ENCODE results near the gene PPP2R2C. TPM values are rescaled to one million over a fixed set of nuclear protein-coding genes. Genes with fewer than 3 reads are reported as not detected.

Gene PPP2R2C
- total RNA-seq, 3 donors from 2014 or later = not detected

GRCh38 chr4:6480534-6481088, 8.2 kb upstream of the PPP2R2C start:
- no peaks in the 10 kb centered on the region for H3K36me3 Mint-ChIP-seq (ENCODE audit: insufficient read depth)
- H3K27me3 Mint-ChIP-seq (ENCODE audit: low read depth) = peaks cover 22% of the 10 kb centered on the region
- H3K9me3 Mint-ChIP-seq = peaks cover 10% of the 10 kb centered on the region
- H3K4me3 Mint-ChIP-seq = no peak overlapping the region
- H3K4me1 Mint-ChIP-seq (ENCODE audit: low read depth) = no peaks in the 10 kb centered on the region
- no peak for DNase-seq
- ATAC-seq = no peak

GRCh38 chr4:6478546-6479220, 6.3 kb upstream of the PPP2R2C start:
- ATAC-seq (no peak), DNase-seq (no peak)
- Mint-ChIP-seq H3K9me3 (no peaks in the 10 kb centered on the region), H3K36me3 (ENCODE audit: insufficient read depth) (no peaks in the 10 kb centered on the region), H3K27me3 (ENCODE audit: low read depth) (peaks cover 38% of the 10 kb centered on the region), H3K4me3 (no peak overlapping the region), H3K4me1 (ENCODE audit: low read depth) (no peaks in the 10 kb centered on the region)

- Mint-ChIP-seq H3K4me1 (ENCODE audit: low read depth) (peaks cover 3% of the 10 kb centered on the region), H3K36me3 (ENCODE audit: insufficient read depth) (no peaks in the 10 kb centered on the region), H3K27me3 (ENCODE audit: low read depth) (peaks cover 43% of the 10 kb centered on the region), H3K4me3 (no peak overlapping the region), H3K9me3 (no peaks in the 10 kb centered on the region)
- ATAC-seq (no peak), DNase-seq (no peak)
Measured at GRCh38 chr4:6476893-6477292, 4.5 kb upstream of the PPP2R2C start.

- H3K4me3 Mint-ChIP-seq = no peak overlapping the region
- H3K9me3 Mint-ChIP-seq = no peaks in the 10 kb centered on the region
- peaks cover 3% of the 10 kb centered on the region for H3K4me1 Mint-ChIP-seq (ENCODE audit: low read depth)
- no peak for DNase-seq
- H3K27me3 Mint-ChIP-seq (ENCODE audit: low read depth) = peaks cover 42% of the 10 kb centered on the region
- no peak for ATAC-seq
- H3K36me3 Mint-ChIP-seq (ENCODE audit: insufficient read depth) = no peaks in the 10 kb centered on the region
Measured at GRCh38 chr4:6475492-6476020, 3.1 kb upstream of the PPP2R2C start.

- no peak overlapping the region for H3K4me3 Mint-ChIP-seq
- H3K27me3 Mint-ChIP-seq (ENCODE audit: low read depth) = peaks cover 48% of the 10 kb centered on the region
Measured at GRCh38 chr4:6474705-6475457, 2.5 kb upstream of the PPP2R2C start.

GRCh38 chr4:6474053-6474568, 1.7 kb upstream of the PPP2R2C start:
- Mint-ChIP-seq H3K27me3 (ENCODE audit: low read depth) (peaks cover 50% of the 10 kb centered on the region), H3K36me3 (ENCODE audit: insufficient read depth) (no peaks in the 10 kb centered on the region), H3K9me3 (no peaks in the 10 kb centered on the region), H3K4me3 (no peak overlapping the region), H3K4me1 (ENCODE audit: low read depth) (peaks cover 7% of the 10 kb centered on the region)
- ATAC-seq (no peak), DNase-seq (no peak)

More at GRCh38 chr4:6474705-6475457, 2.5 kb upstream of the PPP2R2C start:
- no peaks in the 10 kb centered on the region for H3K9me3 Mint-ChIP-seq
- no peaks in the 10 kb centered on the region for H3K36me3 Mint-ChIP-seq (ENCODE audit: insufficient read depth)
- peaks cover 7% of the 10 kb centered on the region for H3K4me1 Mint-ChIP-seq (ENCODE audit: low read depth)
- no peak for ATAC-seq
- DNase-seq = no peak

- peaks cover 56% of the 10 kb centered on the region for H3K27me3 Mint-ChIP-seq (ENCODE audit: low read depth)
- H3K36me3 Mint-ChIP-seq (ENCODE audit: insufficient read depth) = no peaks in the 10 kb centered on the region
- peaks cover 7% of the 10 kb centered on the region for H3K4me1 Mint-ChIP-seq (ENCODE audit: low read depth)
- DNase-seq (no peak), ATAC-seq (no peak)
- H3K4me3 Mint-ChIP-seq = no peak overlapping the region
- H3K9me3 Mint-ChIP-seq = no peaks in the 10 kb centered on the region
Measured at GRCh38 chr4:6473264-6474052, 1.0 kb upstream of the PPP2R2C start.

- no peaks in the 10 kb centered on the region for H3K9me3 Mint-ChIP-seq
- DNase-seq = no peak
- H3K36me3 Mint-ChIP-seq (ENCODE audit: insufficient read depth) = no peaks in the 10 kb centered on the region
- H3K4me3 Mint-ChIP-seq = no peak overlapping the region
- no peak for ATAC-seq
- H3K4me1 Mint-ChIP-seq (ENCODE audit: low read depth) = peaks cover 7% of the 10 kb centered on the region
- peaks cover 63% of the 10 kb centered on the region for H3K27me3 Mint-ChIP-seq (ENCODE audit: low read depth)
Measured at GRCh38 chr4:6472008-6472386, 417 bp downstream of the PPP2R2C start.

GRCh38 chr4:6471307-6472007, 957 bp downstream of the PPP2R2C start:
- ATAC-seq (no peak), DNase-seq (no peak)
- Mint-ChIP-seq H3K4me1 (ENCODE audit: low read depth) (peaks cover 7% of the 10 kb centered on the region), H3K9me3 (no peaks in the 10 kb centered on the region), H3K4me3 (no peak overlapping the region), H3K36me3 (ENCODE audit: insufficient read depth) (no peaks in the 10 kb centered on the region), H3K27me3 (ENCODE audit: low read depth) (peaks cover 65% of the 10 kb centered on the region)

- ATAC-seq = peak; percentile 20 to 48
- H3K4me1 Mint-ChIP-seq (ENCODE audit: low read depth) = peaks cover 7% of the 10 kb centered on the region
- no peaks in the 10 kb centered on the region for H3K36me3 Mint-ChIP-seq (ENCODE audit: insufficient read depth)
- H3K4me3 Mint-ChIP-seq = no peak overlapping the region
- H3K9me3 Mint-ChIP-seq = no peaks in the 10 kb centered on the region
- DNase-seq = no peak
- peaks cover 60% of the 10 kb centered on the region for H3K27me3 Mint-ChIP-seq (ENCODE audit: low read depth)
Measured at GRCh38 chr4:6470502-6471306, 1.7 kb downstream of the PPP2R2C start.

- H3K36me3 Mint-ChIP-seq (ENCODE audit: insufficient read depth) = no peaks in the 10 kb centered on the region
- peaks cover 55% of the 10 kb centered on the region for H3K27me3 Mint-ChIP-seq (ENCODE audit: low read depth)
- no peaks in the 10 kb centered on the region for H3K9me3 Mint-ChIP-seq
- peaks cover 7% of the 10 kb centered on the region for H3K4me1 Mint-ChIP-seq (ENCODE audit: low read depth)
- no peak for DNase-seq
- ATAC-seq = no peak
- H3K4me3 Mint-ChIP-seq = no peak overlapping the region
Measured at GRCh38 chr4:6469898-6470501, 2.4 kb downstream of the PPP2R2C start.

- Mint-ChIP-seq H3K36me3 (ENCODE audit: insufficient read depth) (no peaks in the 10 kb centered on the region), H3K27me3 (ENCODE audit: low read depth) (peaks cover 51% of the 10 kb centered on the region), H3K4me1 (ENCODE audit: low read depth) (peaks cover 7% of the 10 kb centered on the region), H3K9me3 (no peaks in the 10 kb centered on the region), H3K4me3 (no peak overlapping the region)
- no peak for ATAC-seq
- no peak for DNase-seq
Measured at GRCh38 chr4:6469144-6469543, 3.3 kb downstream of the PPP2R2C start.

- H3K4me3 Mint-ChIP-seq = no peak overlapping the region
- H3K27me3 Mint-ChIP-seq (ENCODE audit: low read depth) = peaks cover 45% of the 10 kb centered on the region
- ATAC-seq (no peak), DNase-seq (no peak)
- no peaks in the 10 kb centered on the region for H3K36me3 Mint-ChIP-seq (ENCODE audit: insufficient read depth)
- peaks cover 7% of the 10 kb centered on the region for H3K4me1 Mint-ChIP-seq (ENCODE audit: low read depth)
- no peaks in the 10 kb centered on the region for H3K9me3 Mint-ChIP-seq
Measured at GRCh38 chr4:6468376-6468775, 4.0 kb downstream of the PPP2R2C start.

All from activated T-cell treated with anti-CD3 and anti-CD28 coated beads, Interleukin-2, amount 50 U/mL, for 4 hours (primary cell).